NCI-H524 (cell line): ENCODE measurements around the gene CKS1B.
A peak's percentile ranks its signal among the peaks of the same experiment; 100 is the strongest.

Experiments used
- DNase-seq, 2 experiments: peaks; one replicate each; lab custom pipeline; 2025; lab: John Stamatoyannopoulos, UW

CKS1B gene

GRCh38 chr1:154945962-154946850 is 28.3 kb upstream of the CKS1B start:
- no peak for DNase-seq

GRCh38 chr1:154948079-154948478 is 26.4 kb upstream of the CKS1B start:
- no peak for DNase-seq

- DNase-seq = no peak
Observed at GRCh38 chr1:154951901-154952657, 22.4 kb upstream of the CKS1B start.

GRCh38 chr1:154952664-154953063 is 21.8 kb upstream of the CKS1B start:
- DNase-seq = no peak

GRCh38 chr1:154953611-154954038 is 20.9 kb upstream of the CKS1B start:
- no peak for DNase-seq

- no peak for DNase-seq
Observed at GRCh38 chr1:154954541-154954940, 19.9 kb upstream of the CKS1B start.

GRCh38 chr1:154955039-154955717 is 19.3 kb upstream of the CKS1B start:
- peak; percentile 87 to 88 for DNase-seq

GRCh38 chr1:154955718-154956543 is 18.6 kb upstream of the CKS1B start, which contains the start of gene PBXIP1:
TSS of gene PBXIP1 (minus strand) at chr1:154956099. CDS start at chr1:154953721, 2,378 bp downstream.
- DNase-seq = peak; percentile 84 to 90

- peak in 1 of 2 experiments; percentile 65 for DNase-seq
Observed at GRCh38 chr1:154956544-154956941, 17.9 kb upstream of the CKS1B start.

GRCh38 chr1:154957091-154957657 is 17.3 kb upstream of the CKS1B start:
- no peak for DNase-seq

GRCh38 chr1:154958036-154958435 is 16.4 kb upstream of the CKS1B start:
- DNase-seq = no peak

- no peak for DNase-seq
Observed at GRCh38 chr1:154958681-154959425, 15.6 kb upstream of the CKS1B start.

- no peak for DNase-seq
Observed at GRCh38 chr1:154959426-154959780, 15.1 kb upstream of the CKS1B start.

GRCh38 chr1:154960446-154961136 is 13.9 kb upstream of the CKS1B start:
- no peak for DNase-seq

- DNase-seq = peak; percentile 19 to 55
Observed at GRCh38 chr1:154961207-154962155, 13.0 kb upstream of the CKS1B start, which contains the start of gene PYGO2. TSS of gene PYGO2 (minus strand) at chr1:154961782. CDS start at chr1:154961576, 206 bp downstream.

GRCh38 chr1:154962156-154962749 is 12.2 kb upstream of the CKS1B start:
- DNase-seq = no peak

GRCh38 chr1:154962795-154963330 is 11.6 kb upstream of the CKS1B start:
- no peak for DNase-seq

- DNase-seq = no peak
Observed at GRCh38 chr1:154963643-154964042, 10.8 kb upstream of the CKS1B start.
